HepG2 (cell line): ENCODE results near the gene HS3ST3A1. TPM values are rescaled to one million over a fixed set of nuclear protein-coding genes. Genes with fewer than 3 reads are reported as not detected.

Experiments
- ATAC-seq: fragments of 200-7000 bp; cut with Tn5 transposase; 3 replicates; pipeline ENCODE4 v1.9.1; 2020; ENCODE audit warnings: mild to moderate bottlenecking, moderate library complexity
- BruUV-seq: library from RNA; stranded (reverse); fragments of 400-500 nt; replicated peaks from 2 replicates; lab custom pipeline; 2021; lab: Mats Ljungman, UMichigan
- CTCF ChIA-PET: fragments of 300-600 bp; formaldehyde crosslinking; extraction: SDS; loops from one replicate; lab custom pipeline; 2021; ENCODE audit warnings: low total read pairs, inconsistent platforms, low intra/inter-chr PET ratio; lab: Yijun Ruan, JAX
- POLR2A ChIA-PET: fragments of 350-600 bp; sonication (Branson Sonifier 250); formaldehyde crosslinking; loops from one replicate; lab custom pipeline; 2020; ENCODE audit warnings: antibody characterized with exemption, inconsistent platforms; lab: Yijun Ruan, JAX
- DNase-seq: peaks from one replicate; pipeline ENCODE4 v3.0.0-alpha.2; 2015; ENCODE audit warnings: low spot score
- FAIRE-seq: peaks from 3 replicates; lab custom pipeline; 2011; peaks lifted over from hg19 to GRCh38; lab: Jason Lieb, UNC
- H2AFZ ChIP-seq: one replicate; pipeline ENCODE4 v1.6.1; 2011; ENCODE audit warnings: low read length, inconsistent platforms
- H3K27ac ChIP-seq: fragments of 300-600 bp; 3 replicates; pipeline ENCODE4 v1.8.0; 2011; ENCODE audit warnings: mixed run types, mild to moderate bottlenecking, mixed read lengths, low read length, inconsistent platforms; ENCODE audit not compliant: insufficient read depth; ENCODE audit errors: extremely low read length
- H3K27me3 ChIP-seq, 2 experiments: fragments of 200-600 bp in 1 of 2; 2 replicates in 1 of 2; 3 replicates in 1 of 2; pipeline versions ENCODE4 v1.6.0 to v1.8.0; 2011; ENCODE audit warnings: low read length in 2 of 2, mild to moderate bottlenecking in 2 of 2, moderate library complexity in 2 of 2, inconsistent platforms in 1 of 2; ENCODE audit not compliant: insufficient read depth in 2 of 2, control insufficient read depth in 1 of 2
- H3K36me3 ChIP-seq, 2 experiments: fragments of 200-600 bp in 1 of 2; replicated peaks in 1 of 2; 2 replicates in 1 of 2; 3 replicates in 1 of 2; pipeline versions ENCODE4 v1.5.1 to v1.8.0; 2011; ENCODE audit warnings: low read length in 2 of 2, inconsistent platforms in 1 of 2; ENCODE audit not compliant: insufficient read depth in 2 of 2, control insufficient read depth in 1 of 2
- H3K4me1 ChIP-seq: 2 replicates; pipeline ENCODE4 v1.5.1; 2012; ENCODE audit warnings: low read length, inconsistent platforms; ENCODE audit not compliant: insufficient read depth
- H3K4me2 ChIP-seq: 2 replicates; pipeline ENCODE4 v1.6.0; 2011; ENCODE audit warnings: low read depth, low read length, inconsistent platforms
- H3K4me3 ChIP-seq, 3 experiments: fragments of 200-600 bp in 1 of 3; sonication (generic), shearing (Covaris generic) in 1 of 3; replicated peaks in 1 of 3; 2 replicates each; pipeline ENCODE4 v1.5.1; 2011 to 2016; ENCODE audit warnings: low read length in 3 of 3, inconsistent platforms in 2 of 3, low read depth in 2 of 3, mild to moderate bottlenecking in 2 of 3, control low read depth in 1 of 3, mixed read lengths in 1 of 3; ENCODE audit not compliant: insufficient read depth in 1 of 3
- H3K79me2 ChIP-seq: one replicate; pipeline ENCODE4 v1.6.1; 2011; ENCODE audit warnings: low read length, inconsistent platforms; ENCODE audit not compliant: insufficient read depth
- H3K9ac ChIP-seq: 2 replicates; pipeline ENCODE4 v1.6.0; 2011; ENCODE audit warnings: mild to moderate bottlenecking, low read depth, low read length, inconsistent platforms; ENCODE audit not compliant: insufficient read depth
- H3K9me3 ChIP-seq: 2 replicates; pipeline ENCODE4 v1.5.1; 2012; ENCODE audit warnings: mild to moderate bottlenecking, low read length
- H4K20me1 ChIP-seq: 2 replicates; pipeline ENCODE4 v1.6.0; 2011; ENCODE audit warnings: inconsistent platforms, mild to moderate bottlenecking, low read length, moderate library complexity; ENCODE audit not compliant: insufficient read depth
- EED ChIP-seq: sonication (generic); formaldehyde crosslinking; IDR thresholded peaks from 2 replicates; pipeline ENCODE4 v1.5.0; 2020; ENCODE audit warnings: mild to moderate bottlenecking, missing genetic modification reagents
- KAT8 ChIP-seq: IDR thresholded peaks from 2 replicates; pipeline ENCODE4 v1.6.1; 2016; ENCODE audit warnings: missing genetic modification reagents, missing compliant biosample characterization
- NFKB2 ChIP-seq: sonication (generic); formaldehyde crosslinking; IDR thresholded peaks from 2 replicates; pipeline ENCODE4 v1.4.0; 2020; ENCODE audit warnings: missing genetic modification reagents, borderline replicate concordance
- POLR2G ChIP-seq: fragments of 200-400 bp; formaldehyde crosslinking; IDR thresholded peaks from 2 replicates; pipeline ENCODE4 v1.6.1; 2018; ENCODE audit warnings: mild to moderate bottlenecking, low read depth, low read length, moderate library complexity
- RFX5 ChIP-seq: IDR thresholded peaks from 2 replicates; pipeline ENCODE4 v1.6.1; 2011; ENCODE audit warnings: low read depth, low read length, improper control_type of control experiment
- SOX6 ChIP-seq, 2 experiments: fragments of 450-650 bp in 1 of 2; sonication (generic) in 1 of 2; formaldehyde crosslinking in 1 of 2; IDR thresholded peaks; 2 replicates each; pipeline versions ENCODE4 v1.4.0 to v1.6.1; 2017 to 2020; ENCODE audit warnings: antibody characterized with exemption in 1 of 2, mild to moderate bottlenecking in 1 of 2, missing genetic modification reagents in 1 of 2
- SP1 ChIP-seq, 2 experiments: fragments of 450-650 bp in 1 of 2; sonication (generic) in 1 of 2; formaldehyde crosslinking in 1 of 2; IDR thresholded peaks; 2 replicates each; pipeline versions ENCODE4 v1.4.0 to v1.6.1; 2016 to 2020; ENCODE audit warnings: missing genetic modification reagents in 1 of 2
- ZNF12 ChIP-seq: sonication (generic); formaldehyde crosslinking; IDR thresholded peaks from 2 replicates; pipeline ENCODE4 v1.5.0; 2020; ENCODE audit warnings: missing genetic modification reagents
- ZNF20 ChIP-seq: sonication (generic); formaldehyde crosslinking; IDR thresholded peaks from 2 replicates; pipeline ENCODE4 v1.4.0; 2020; ENCODE audit warnings: mild to moderate bottlenecking, moderate library complexity, missing genetic modification reagents
- ZNF530 ChIP-seq: sonication (generic); formaldehyde crosslinking; IDR thresholded peaks from 2 replicates; pipeline ENCODE4 v1.5.0; 2020; ENCODE audit warnings: low read depth, mild to moderate bottlenecking, missing genetic modification reagents
- ZSCAN31 ChIP-seq: sonication (generic); formaldehyde crosslinking; IDR thresholded peaks from 2 replicates; pipeline ENCODE4 v1.5.0; 2020; ENCODE audit warnings: low read depth, mild to moderate bottlenecking, missing genetic modification reagents
- WGBS: methylation state at CpG from one replicate; pipeline ENCODE4 v1.1.6; 2017; ENCODE audit warnings: low lambda C conversion rate; 5-methylcytosine and 5-hydroxymethylcytosine counted together
- in situ Hi-C: cut with HindIII; loops from 2 replicates; pipeline ENCODE4 v1.10.0; 2017; ENCODE audit warnings: low pct_unique_long_range_greater_than_20kb; ENCODE audit not compliant: extremely low pct_ligation_motif_present
- intact Hi-C: fragments of 100-400 bp; cut with micrococcal nuclease; formaldehyde crosslinking; loops from one replicate; pipeline ENCODE4 v1.10.0; 2022; ENCODE audit not compliant: unreplicated experiment
- polyA plus RNA-seq, 8 experiments: library from polyadenylated mRNA; depleted of rRNA in 3 of 8; stranded (reverse) in 7 of 8; unstranded in 1 of 8; fragments of >200 nt; fragmentation: Illumina TruSeq in 4 of 8; extraction: Trizol in 4 of 8; gene quantifications; 2 replicates each; pipeline versions ENCODE4 v1.2.1 to v1.2.3, GENCODE V29; 2011 to 2016; ENCODE audit warnings: low read depth in 4 of 8, missing spikeins in 1 of 8, mixed read lengths in 1 of 8; ENCODE audit not compliant: insufficient read depth in 1 of 8
- total RNA-seq, 5 experiments: library from RNA; depleted of rRNA; stranded (reverse); fragments of >200 nt; fragmentation: Illumina TruSeq; extraction: Trizol; gene quantifications; 2 replicates each; pipeline ENCODE4 v1.2.3, GENCODE V29; 2016; ENCODE audit warnings: low read depth in 1 of 5
- TF ChIP-seq, protein P1 (sequence below): sonication (generic); formaldehyde crosslinking; IDR thresholded peaks from 2 replicates; pipeline ENCODE4 v1.4.0; 2020; ENCODE audit warnings: mild to moderate bottlenecking, missing genetic modification reagents
- TF ChIP-seq, protein P2 (sequence below): IDR thresholded peaks from 2 replicates; pipeline ENCODE4 v1.6.1; 2016; ENCODE audit warnings: mild to moderate bottlenecking, missing biosample characterization, missing genetic modification reagents
- TF ChIP-seq, protein P3 (sequence below): IDR thresholded peaks from 2 replicates; pipeline ENCODE4 v1.6.1; 2012; ENCODE audit warnings: low read depth, low read length, improper control_type of control experiment
- TF ChIP-seq, protein P4 (sequence below): IDR thresholded peaks from 2 replicates; pipeline ENCODE4 v1.6.1; 2016

The HS3ST3A1 gene
- total and polyA plus RNA-seq, 2 of the 13 experiments (the other 11 are each of a cell fraction or from before 2014, with no cell fraction given): 1.3 to 3.5 TPM

DNA sequence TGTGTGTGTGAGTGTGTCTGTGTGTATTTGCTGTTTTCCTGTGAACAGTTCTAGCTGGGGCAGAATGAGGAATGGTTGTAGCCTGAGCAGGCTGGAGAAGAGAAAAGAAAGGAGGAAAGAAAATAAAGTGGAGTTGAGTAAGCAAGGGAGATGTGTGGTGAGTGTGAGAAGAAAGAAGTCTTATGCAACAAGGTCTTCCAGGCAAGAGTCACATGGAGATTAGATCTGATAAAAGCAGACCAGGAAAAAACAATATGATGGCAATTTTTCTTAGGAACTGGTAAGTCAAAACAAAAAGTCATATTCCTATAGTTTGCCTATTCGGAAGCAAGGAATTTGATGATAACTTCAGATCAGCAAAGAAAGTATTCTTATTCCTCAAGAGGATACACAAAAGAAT is 125.0 kb downstream of the HS3ST3A1 start:
- BruUV-seq: no TSS peak
- Histone ChIP-seq H3K4me2 (no peak overlapping the region), H3K27me3 (no peaks in the 10 kb centered on the region), H3K79me2 (no peaks in the 10 kb centered on the region), H3K9ac (no peak overlapping the region), H4K20me1 (no peaks in the 10 kb centered on the region), H3K4me3 (no peak overlapping the region), H3K9me3 (peaks cover 21% of the 10 kb centered on the region), H2AFZ (no peak overlapping the region), H3K36me3 (no peaks in the 10 kb centered on the region)
- intact Hi-C loops (no loop called here), in situ Hi-C loops (no loop called here)
- CTCF ChIA-PET: no interaction called here
- POLR2A ChIA-PET: no interaction called here
- DNase-seq: no peak
- TF ChIP-seq, protein P1, sequence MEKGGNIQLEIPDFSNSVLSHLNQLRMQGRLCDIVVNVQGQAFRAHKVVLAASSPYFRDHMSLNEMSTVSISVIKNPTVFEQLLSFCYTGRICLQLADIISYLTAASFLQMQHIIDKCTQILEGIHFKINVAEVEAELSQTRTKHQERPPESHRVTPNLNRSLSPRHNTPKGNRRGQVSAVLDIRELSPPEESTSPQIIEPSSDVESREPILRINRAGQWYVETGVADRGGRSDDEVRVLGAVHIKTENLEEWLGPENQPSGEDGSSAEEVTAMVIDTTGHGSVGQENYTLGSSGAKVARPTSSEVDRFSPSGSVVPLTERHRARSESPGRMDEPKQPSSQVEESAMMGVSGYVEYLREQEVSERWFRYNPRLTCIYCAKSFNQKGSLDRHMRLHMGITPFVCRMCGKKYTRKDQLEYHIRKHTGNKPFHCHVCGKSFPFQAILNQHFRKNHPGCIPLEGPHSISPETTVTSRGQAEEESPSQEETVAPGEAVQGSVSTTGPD (CRISPR knock-in tag): no peak
- no peak for TF ChIP-seq ZNF530 (CRISPR knock-in tag)
- no peak for TF ChIP-seq SOX6 (IDR thresholded peaks at IDR 0.05)
- no peak for TF ChIP-seq SOX6 (CRISPR knock-in tag; IDR thresholded peaks at IDR 0.05)
- TF ChIP-seq RFX5: no peak
- TF ChIP-seq SP1 (IDR thresholded peaks at IDR 0.05): no peak
- TF ChIP-seq SP1 (CRISPR knock-in tag; IDR thresholded peaks at IDR 0.05): no peak
- TF ChIP-seq, all 625 proteins: peak for 0
- no peak overlapping the region for H3K27ac ChIP-seq
- WGBS: 90% methylated on average over 1 of the region's 1 CpG
- no peak for ATAC-seq
- no peak for FAIRE-seq
- no peaks in the 10 kb centered on the region for H3K4me1 ChIP-seq

DNA sequence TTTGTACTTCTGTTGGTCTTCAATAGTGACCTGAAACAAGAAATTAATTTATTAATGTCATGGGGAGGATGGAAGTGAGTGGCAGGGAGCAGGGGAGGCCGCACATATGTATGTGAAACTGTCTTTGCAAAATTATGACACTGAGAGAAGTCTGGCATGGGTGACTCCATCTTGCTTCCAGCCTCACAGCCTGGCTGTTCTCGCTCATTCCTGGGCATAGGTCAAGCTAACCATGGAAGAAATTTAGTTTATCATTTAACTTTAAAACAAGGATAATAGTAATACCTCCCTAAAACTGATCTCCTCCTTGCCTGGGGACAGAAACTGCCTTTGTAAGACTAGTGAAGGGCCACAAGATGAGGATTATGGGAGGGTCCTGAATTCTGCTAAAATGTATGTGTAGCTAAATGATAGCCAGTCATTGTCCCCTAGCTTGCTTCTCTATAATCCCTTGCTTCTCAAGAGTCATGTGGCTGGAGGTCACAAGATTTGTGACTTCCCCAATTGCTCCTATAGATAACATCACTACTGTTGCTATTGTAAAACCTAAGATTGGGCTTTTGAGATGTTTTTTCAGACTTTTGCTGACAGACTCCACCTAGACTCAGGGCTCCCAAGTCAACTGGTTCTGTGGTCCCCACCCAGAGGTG is 126.0 kb downstream of the HS3ST3A1 start:
- Histone ChIP-seq H3K9ac (no peak overlapping the region), H3K4me2 (no peak overlapping the region), H3K79me2 (no peaks in the 10 kb centered on the region), H3K36me3 (no peaks in the 10 kb centered on the region), H3K4me3 (no peak overlapping the region), H3K27ac (no peak overlapping the region), H3K9me3 (peaks cover 11% of the 10 kb centered on the region), H3K27me3 (no peaks in the 10 kb centered on the region), H2AFZ (no peak overlapping the region), H3K4me1 (no peaks in the 10 kb centered on the region), H4K20me1 (no peaks in the 10 kb centered on the region)
- DNase-seq (no peak), ATAC-seq (no peak), FAIRE-seq (no peak)
- no TSS peak for BruUV-seq
- CTCF ChIA-PET: no interaction called here
- POLR2A ChIA-PET: no interaction called here
- WGBS: 18% methylated on average over 2 of the region's 2 CpGs
- intact Hi-C loops: no loop called here
- in situ Hi-C loops: no loop called here
- TF ChIP-seq, protein P2, sequence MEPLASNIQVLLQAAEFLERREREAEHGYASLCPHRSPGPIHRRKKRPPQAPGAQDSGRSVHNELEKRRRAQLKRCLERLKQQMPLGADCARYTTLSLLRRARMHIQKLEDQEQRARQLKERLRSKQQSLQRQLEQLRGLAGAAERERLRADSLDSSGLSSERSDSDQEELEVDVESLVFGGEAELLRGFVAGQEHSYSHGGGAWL (CRISPR knock-in tag): no peak
- TF ChIP-seq POLR2G (no peak), ZSCAN31 (CRISPR knock-in tag) (no peak), KAT8 (no peak), EED (CRISPR knock-in tag) (no peak), NFKB2 (CRISPR knock-in tag) (no peak), ZNF20 (CRISPR knock-in tag) (no peak), ZNF12 (CRISPR knock-in tag) (no peak)
- TF ChIP-seq, protein P3, sequence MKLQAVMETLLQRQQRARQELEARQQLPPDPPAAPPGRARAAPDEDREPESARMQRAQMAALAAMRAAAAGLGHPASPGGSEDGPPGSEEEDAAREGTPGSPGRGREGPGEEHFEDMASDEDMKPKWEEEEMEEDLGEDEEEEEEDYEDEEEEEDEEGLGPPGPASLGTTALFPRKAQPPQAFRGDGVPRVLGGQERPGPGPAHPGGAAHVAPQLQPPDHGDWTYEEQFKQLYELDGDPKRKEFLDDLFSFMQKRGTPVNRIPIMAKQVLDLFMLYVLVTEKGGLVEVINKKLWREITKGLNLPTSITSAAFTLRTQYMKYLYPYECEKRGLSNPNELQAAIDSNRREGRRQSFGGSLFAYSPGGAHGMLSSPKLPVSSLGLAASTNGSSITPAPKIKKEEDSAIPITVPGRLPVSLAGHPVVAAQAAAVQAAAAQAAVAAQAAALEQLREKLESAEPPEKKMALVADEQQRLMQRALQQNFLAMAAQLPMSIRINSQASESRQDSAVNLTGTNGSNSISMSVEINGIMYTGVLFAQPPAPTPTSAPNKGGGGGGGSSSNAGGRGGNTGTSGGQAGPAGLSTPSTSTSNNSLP: no peak
- TF ChIP-seq, protein P4, sequence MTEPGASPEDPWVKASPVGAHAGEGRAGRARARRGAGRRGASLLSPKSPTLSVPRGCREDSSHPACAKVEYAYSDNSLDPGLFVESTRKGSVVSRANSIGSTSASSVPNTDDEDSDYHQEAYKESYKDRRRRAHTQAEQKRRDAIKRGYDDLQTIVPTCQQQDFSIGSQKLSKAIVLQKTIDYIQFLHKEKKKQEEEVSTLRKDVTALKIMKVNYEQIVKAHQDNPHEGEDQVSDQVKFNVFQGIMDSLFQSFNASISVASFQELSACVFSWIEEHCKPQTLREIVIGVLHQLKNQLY: no peak
